H1 (cell line): ENCODE results near the gene IFT74. TPM values are rescaled to one million over a fixed set of nuclear protein-coding genes. Genes with fewer than 3 reads are reported as not detected.

Experiments
- CTCF ChIA-PET: fragments of 300-600 bp; sonication (Branson Sonifier 250); formaldehyde crosslinking; loops from one replicate; lab custom pipeline; 2021; ENCODE audit not compliant: partially characterized antibody; lab: Charles Lee
- POLR2A ChIA-PET: fragments of 300-600 bp; sonication (Branson Sonifier 250); formaldehyde crosslinking; loops from one replicate; lab custom pipeline; 2021; ENCODE audit warnings: inconsistent platforms; ENCODE audit not compliant: partially characterized antibody; lab: Charles Lee
- DNase-seq, 2 experiments: peaks; one replicate each; pipeline versions ENCODE4 v3.0.0 to v3.0.0-alpha.2; 2010 to 2022; ENCODE audit warnings: low spot score in 2 of 2, low read depth in 1 of 2, mixed read lengths in 1 of 2
- FAIRE-seq: peaks from 2 replicates; lab custom pipeline; 2011; peaks lifted over from hg19 to GRCh38; lab: Jason Lieb, UNC
- H2AFZ ChIP-seq: 2 replicates; pipeline ENCODE4 v1.8.1; 2012; ENCODE audit warnings: low read length, inconsistent platforms
- H2AK5ac ChIP-seq: 2 replicates; pipeline ENCODE4 v1.6.1; 2013; ENCODE audit warnings: low read depth, low read length
- H2BK120ac ChIP-seq: replicated peaks from 2 replicates; pipeline ENCODE3; 2013; ENCODE audit warnings: low read depth, low read length, inconsistent platforms
- H2BK12ac ChIP-seq: 2 replicates; pipeline ENCODE4 v1.6.1; 2013; ENCODE audit warnings: low read depth, low read length
- H2BK15ac ChIP-seq: 2 replicates; pipeline ENCODE4 v1.6.1; 2013; ENCODE audit warnings: low read length
- H2BK20ac ChIP-seq: 2 replicates; pipeline ENCODE4 v1.6.1; 2013; ENCODE audit warnings: low read length
- H2BK5ac ChIP-seq: 2 replicates; pipeline ENCODE4 v1.6.1; 2013; ENCODE audit warnings: low read depth, low read length
- H3K14ac ChIP-seq: 2 replicates; pipeline ENCODE4 v1.6.1; 2013; ENCODE audit warnings: inconsistent platforms; ENCODE audit not compliant: insufficient read length
- H3K18ac ChIP-seq: 2 replicates; pipeline ENCODE4 v1.6.1; 2013; ENCODE audit warnings: low read length; ENCODE audit errors: extremely low read depth
- H3K23ac ChIP-seq: 2 replicates; pipeline ENCODE4 v1.6.1; 2013; ENCODE audit warnings: inconsistent platforms; ENCODE audit not compliant: insufficient read length
- H3K23me2 ChIP-seq: 2 replicates; pipeline ENCODE4 v1.6.1; 2013; ENCODE audit warnings: low read depth, low read length
- H3K27ac ChIP-seq: 2 replicates; pipeline ENCODE4 v1.6.1; 2011; ENCODE audit warnings: low read depth, low read length, inconsistent platforms
- H3K27me3 ChIP-seq, 4 experiments: replicated peaks in 1 of 4; 1 replicate in 1 of 4; 2 replicates in 3 of 4; pipeline versions ENCODE4 v1.6.1 to v1.8.1; 2011 to 2013; ENCODE audit warnings: low read length in 3 of 4, mild to moderate bottlenecking in 3 of 4, inconsistent platforms in 2 of 4, mixed read lengths in 2 of 4, moderate library complexity in 1 of 4; ENCODE audit not compliant: control insufficient read depth in 3 of 4, insufficient read depth in 3 of 4; ENCODE audit errors: extremely low read depth in 1 of 4
- H3K36me3 ChIP-seq, 4 experiments: 2 replicates each; pipeline versions ENCODE4 v1.6.1 to v1.8.1; 2011 to 2013; ENCODE audit warnings: mild to moderate bottlenecking in 4 of 4, low read length in 3 of 4, moderate library complexity in 2 of 4, control low read depth in 1 of 4, inconsistent platforms in 1 of 4; ENCODE audit not compliant: insufficient read depth in 4 of 4, control insufficient read depth in 2 of 4
- H3K4ac ChIP-seq: replicated peaks from 2 replicates; pipeline ENCODE3; 2013; ENCODE audit warnings: low read length, low read depth, mixed read lengths, inconsistent platforms; ENCODE audit not compliant: insufficient read length
- H3K4me1 ChIP-seq, 4 experiments: replicated peaks in 1 of 4; 1 replicate in 1 of 4; 2 replicates in 3 of 4; pipeline versions ENCODE4 v1.6.1 to v1.8.1; 2011 to 2013; ENCODE audit warnings: low read length in 3 of 4, inconsistent platforms in 2 of 4, mixed read lengths in 1 of 4; ENCODE audit not compliant: insufficient read depth in 4 of 4, control insufficient read depth in 3 of 4
- H3K4me2 ChIP-seq, 2 experiments: 2 replicates each; pipeline versions ENCODE4 v1.6.1 to v1.8.1; 2011 to 2013; ENCODE audit warnings: low read depth in 2 of 2, low read length in 2 of 2, control low read depth in 1 of 2, inconsistent platforms in 1 of 2, mild to moderate bottlenecking in 1 of 2; ENCODE audit not compliant: insufficient read depth in 1 of 2
- H3K4me3 ChIP-seq, 4 experiments: fragments of 200-600, 300-600 bp in 1 of 4; sonication (generic), shearing (Covaris generic), sonication (Bioruptor Twin) in 1 of 4; 2 replicates each; pipeline versions ENCODE4 v1.5.1 to v1.8.1; 2011 to 2016; ENCODE audit warnings: low read length in 4 of 4, low read depth in 3 of 4, control low read depth in 2 of 4, inconsistent platforms in 2 of 4, mild to moderate bottlenecking in 2 of 4, mixed read lengths in 1 of 4, moderate library complexity in 1 of 4; ENCODE audit not compliant: insufficient read depth in 2 of 4; ENCODE audit errors: extremely low read depth in 1 of 4
- H3K56ac ChIP-seq: replicated peaks from 2 replicates; pipeline ENCODE3; 2013; ENCODE audit warnings: low read depth, mild to moderate bottlenecking, mixed read lengths, low read length, inconsistent platforms; ENCODE audit not compliant: insufficient read length
- H3K79me1 ChIP-seq: 2 replicates; pipeline ENCODE4 v1.6.1; 2013; ENCODE audit warnings: low read depth, low read length, control low read depth
- H3K79me2 ChIP-seq, 2 experiments: 2 replicates each; pipeline versions ENCODE4 v1.6.1 to v1.8.1; 2012 to 2013; ENCODE audit warnings: low read length in 2 of 2, mild to moderate bottlenecking in 2 of 2, inconsistent platforms in 1 of 2; ENCODE audit not compliant: insufficient read depth in 2 of 2, control insufficient read depth in 1 of 2
- H3K9ac ChIP-seq, 4 experiments: replicated peaks in 1 of 4; 1 replicate in 1 of 4; 2 replicates in 3 of 4; pipeline versions ENCODE4 v1.6.1 to v1.8.1; 2011 to 2013; ENCODE audit warnings: low read depth in 3 of 4, low read length in 3 of 4, control low read depth in 2 of 4, mild to moderate bottlenecking in 2 of 4, moderate library complexity in 2 of 4, inconsistent platforms in 1 of 4; ENCODE audit errors: extremely low read depth in 1 of 4
- H3K9me3 ChIP-seq, 2 experiments: 2 replicates each; pipeline versions ENCODE4 v1.6.1 to v1.8.1; 2012 to 2013; ENCODE audit warnings: mild to moderate bottlenecking in 2 of 2, moderate library complexity in 2 of 2, control low read depth in 1 of 2, inconsistent platforms in 1 of 2, low read depth in 1 of 2, low read length in 1 of 2, mixed read lengths in 1 of 2; ENCODE audit not compliant: insufficient read depth in 2 of 2
- H4K20me1 ChIP-seq, 2 experiments: replicated peaks in 1 of 2; 2 replicates each; pipeline versions ENCODE3 to v1.8.1; 2011 to 2013; ENCODE audit warnings: inconsistent platforms in 2 of 2, low read length in 2 of 2, mild to moderate bottlenecking in 1 of 2; ENCODE audit not compliant: insufficient read depth in 2 of 2, control insufficient read depth in 1 of 2
- H4K5ac ChIP-seq: 2 replicates; pipeline ENCODE4 v1.6.1; 2013; ENCODE audit warnings: low read length, low read depth, mixed read lengths, inconsistent platforms; ENCODE audit not compliant: insufficient read length
- H4K8ac ChIP-seq: 2 replicates; pipeline ENCODE4 v1.8.0; 2013; ENCODE audit warnings: mild to moderate bottlenecking, moderate library complexity, low read length, inconsistent platforms; ENCODE audit not compliant: insufficient read depth; ENCODE audit errors: extremely low read depth
- H4K91ac ChIP-seq: replicated peaks from 2 replicates; pipeline ENCODE3; 2013; ENCODE audit warnings: low read length, mixed read lengths, inconsistent platforms; ENCODE audit not compliant: insufficient read length
- GABPA ChIP-seq: IDR thresholded peaks from 2 replicates; pipeline ENCODE4 v1.6.1; 2011; ENCODE audit warnings: mild to moderate bottlenecking, low read length, moderate library complexity, borderline replicate concordance; ENCODE audit not compliant: insufficient read depth
- PHF8 ChIP-seq: fragments of 200-600 bp; sonication (generic); conservative IDR thresholded peaks from 2 replicates; pipeline ENCODE4 v1.7.1; 2012; ENCODE audit warnings: low read depth, mild to moderate bottlenecking, inconsistent platforms, low read length, moderate library complexity
- WGBS, 2 experiments: shearing (Covaris generic) in 1 of 2; methylation state at CpG; one replicate each; pipeline versions ENCODE4 v1.1.6 to v1.1.7; 2013 to 2015; ENCODE audit warnings: low lambda C conversion rate in 2 of 2, mixed read lengths in 2 of 2, inconsistent platforms in 1 of 2, low coverage in 1 of 2, missing lambda C conversion rate in 1 of 2; ENCODE audit not compliant: insufficient replicate concordance in 2 of 2, insufficient coverage in 1 of 2, insufficient read length in 1 of 2; ENCODE audit errors: extremely low coverage in 1 of 2, missing lambda C conversion rate in 1 of 2; 5-methylcytosine and 5-hydroxymethylcytosine counted together
- polyA plus RNA-seq, 7 experiments: library from polyadenylated mRNA; depleted of rRNA in 3 of 7; stranded (reverse) in 5 of 7; unstranded in 2 of 7; fragments of >200 nt in 5 of 7; fragments of 200-250 nt in 2 of 7; gene quantifications; 1 replicate in 5 of 7; 2 replicates in 1 of 7; 4 replicates in 1 of 7; pipeline versions ENCODE4 v1.2.1 to v1.2.3, GENCODE V29; 2011 to 2013; ENCODE audit warnings: missing spikeins in 2 of 7, mixed read lengths in 2 of 7
- total RNA-seq: library from RNA; stranded (reverse); fragmentation: NEBNext Ultra II Directional; extraction: Animal tissue kit (Norgen Biotek cat#: 25700); gene quantifications from 2 replicates; pipeline ENCODE4 v1.2.1, GENCODE V29; 2021
- TF ChIP-seq, protein P1 (sequence below): IDR thresholded peaks from 2 replicates; pipeline ENCODE4 v1.6.1; 2012; ENCODE audit warnings: inconsistent platforms

IFT74 gene
- total and polyA plus RNA-seq, 2 of the 8 experiments (the other 6 are each of a cell fraction or from before 2014, with no cell fraction given), result 4.4 to 17.8 TPM

GRCh38 chr9:26950521-26950920, 5.7 kb upstream of the IFT74 start:
- Histone ChIP-seq H3K14ac (no peak overlapping the region), H4K91ac (no peak overlapping the region), H3K56ac (no peak overlapping the region), H3K36me3 (no peaks in the 10 kb centered on the region), H3K9ac (no peak overlapping the region), H2AFZ (no peak overlapping the region), H3K23ac (no peak overlapping the region), H2AK5ac (no peak overlapping the region), H4K8ac (no peak overlapping the region), H4K5ac (no peak overlapping the region), H3K4ac (no peak overlapping the region), H3K79me2 (peaks cover 11 to 12% of the 10 kb centered on the region in 2 experiments), H3K4me2 (no peak overlapping the region), H3K79me1 (peaks cover 2% of the 10 kb centered on the region; the same call in 1 of the 2 replicates), H3K4me3 (no peak overlapping the region), H2BK120ac (no peak overlapping the region), H3K27ac (no peak overlapping the region), H4K20me1 (peaks cover 0 to under 1% of the 10 kb centered on the region in 2 experiments), H3K27me3 (no peaks in the 10 kb centered on the region), H3K18ac (no peak overlapping the region), H2BK12ac (no peak overlapping the region), H2BK15ac (no peak overlapping the region), H2BK5ac (no peak overlapping the region), H3K9me3 (no peaks in the 10 kb centered on the region), H3K4me1 (peaks cover 0 to 3% (median 1%) of the 10 kb centered on the region in 4 experiments; a peak in 5 of 7 replicates)
- POLR2A ChIA-PET, result interaction anchor here (1.3 kb wide), 2 partner anchors 25 to 58 kb away, joined by 3 to 4 read pairs; no protein-coding TSS in a partner anchor
- DNase-seq (no peak), FAIRE-seq (no peak)
- WGBS, 2 experiments, result 92% methylated on average over 1 of the region's 1 CpG; no CpG with 5 or more reads in 1 of the 2 experiments
- CTCF ChIA-PET, result interaction anchor here (0.8 to 1.3 kb wide), 2 partner anchors 10 to 59 kb away, joined by 3 to 4 read pairs; no protein-coding TSS in a partner anchor
- TF ChIP-seq GABPA, result no peak
- no peak for TF ChIP-seq PHF8
- TF ChIP-seq, protein P1, sequence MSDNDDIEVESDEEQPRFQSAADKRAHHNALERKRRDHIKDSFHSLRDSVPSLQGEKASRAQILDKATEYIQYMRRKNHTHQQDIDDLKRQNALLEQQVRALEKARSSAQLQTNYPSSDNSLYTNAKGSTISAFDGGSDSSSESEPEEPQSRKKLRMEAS, result no peak
- TF ChIP-seq, all 59 proteins: peak for 0
- H3K23me2 ChIP-seq, result peaks cover 3% of the 10 kb centered on the region; the same call in 1 of the 2 replicates
- H2BK20ac ChIP-seq, result no peak overlapping the region
